Head of caudate nucleus (tissue), 42 donors: Measurements from ENCODE around the gene DERL3.

Source experiments
- DNase-seq, 42 donors: peaks; one replicate each; pipeline versions ENCODE4 v3.0.0 to v3.0.0-alpha.2; 2020 to 2021; ENCODE audit warnings: mixed read lengths in 7 of 42
- intact Hi-C: fragments of 100-400 bp; cut with DNase I; formaldehyde crosslinking; loops from one replicate; pipeline ENCODE4 v1.15.0; 2022

DERL3 gene

GRCh38 chr22:23849009-23850006 lies 10.5 kb upstream of the DERL3 start:
- DNase-seq: peak; percentile 69 to 95 (median 89)
- intact Hi-C loops: loop anchor here (5.0 kb wide), 2 partner anchors 82 to 307 kb away; partner anchors contain the start of gene CHCHD10

GRCh38 chr22:23847991-23848864 lies 9.4 kb upstream of the DERL3 start:
- intact Hi-C loops: loop anchor here (5.0 kb wide), 2 partner anchors 81 to 306 kb away; partner anchors contain the start of gene CHCHD10
- no peak for DNase-seq

- intact Hi-C loops: loop anchor here (5.0 kb wide), 2 partner anchors 80 to 305 kb away; partner anchors contain the start of gene CHCHD10
- DNase-seq: no peak
Measured at GRCh38 chr22:23847310-23847920, 8.6 kb upstream of the DERL3 start.

- no peak for DNase-seq
- intact Hi-C loops: loop anchor here (5.0 kb wide), 2 partner anchors 79 to 304 kb away; partner anchors contain the start of gene CHCHD10
Measured at GRCh38 chr22:23846081-23846469, 7.3 kb upstream of the DERL3 start.

- intact Hi-C loops: loop anchor here (5.0 kb wide), 2 partner anchors 78 to 303 kb away; partner anchors contain the start of gene CHCHD10
- DNase-seq: no peak
Measured at GRCh38 chr22:23845265-23846080, 6.7 kb upstream of the DERL3 start.

- intact Hi-C loops: loop anchor here (5.0 kb wide), 2 partner anchors 77 to 302 kb away; partner anchors contain the start of gene CHCHD10
- no peak for DNase-seq
Measured at GRCh38 chr22:23844739-23845202, 6.0 kb upstream of the DERL3 start.

DNA sequence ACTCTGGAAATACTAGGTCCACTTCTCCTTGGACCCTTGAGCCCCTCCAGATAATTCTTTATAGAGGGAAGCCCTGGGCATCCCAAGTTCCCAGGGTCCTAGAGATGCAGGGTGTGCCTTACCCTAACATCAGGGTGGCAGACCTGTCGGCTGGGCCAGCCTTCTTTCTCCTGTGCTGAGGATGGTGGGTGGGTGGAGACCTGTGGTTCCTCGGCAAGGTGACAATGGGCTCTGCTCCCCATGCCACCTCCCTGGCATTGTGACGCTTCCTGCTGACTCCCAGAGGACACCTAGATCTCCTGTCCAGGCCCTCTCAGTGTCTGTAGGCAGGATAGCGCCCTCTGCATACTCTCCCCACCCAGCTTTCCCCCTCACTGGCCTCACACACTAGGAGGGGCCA lies 3.8 kb upstream of the DERL3 start:
- no peak for DNase-seq
- intact Hi-C loops: no loop called here

DNA sequence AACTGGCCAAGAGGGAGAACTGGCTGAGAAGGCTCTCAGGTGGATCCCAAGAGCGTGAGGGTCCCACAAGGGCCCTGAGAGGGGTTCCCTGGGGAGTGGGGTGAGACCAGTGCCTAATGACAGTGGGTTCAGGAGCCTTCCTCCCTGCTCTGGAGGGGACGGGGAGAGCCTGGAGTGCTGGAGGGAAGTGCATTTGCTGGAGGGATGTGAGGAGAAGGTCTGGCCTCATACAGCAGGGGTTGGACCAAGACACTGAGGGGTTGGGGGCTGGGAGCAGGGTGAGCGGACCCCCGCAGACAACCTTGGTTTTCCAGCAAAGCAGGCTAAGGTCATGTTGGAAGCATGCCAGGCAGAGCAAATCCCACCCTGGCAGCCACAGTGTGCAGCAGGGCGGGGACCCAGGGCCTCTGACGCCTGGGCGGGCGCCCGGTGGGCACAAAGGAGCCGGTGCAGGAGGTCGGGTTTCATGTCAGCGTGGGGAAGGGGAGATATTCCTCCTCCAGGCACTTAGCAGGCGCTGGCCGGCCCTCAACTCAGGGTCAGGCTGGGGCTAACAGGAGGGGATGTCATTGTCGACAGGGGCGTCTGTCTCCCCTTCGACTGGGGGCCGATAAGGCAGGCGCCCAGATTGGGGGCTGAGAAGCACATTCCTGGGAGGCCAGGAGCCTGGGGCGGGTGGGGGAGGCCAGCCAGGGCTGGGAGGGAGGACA lies 3.1 kb upstream of the DERL3 start:
- DNase-seq: no peak
- intact Hi-C loops: no loop called here

GRCh38 chr22:23841292-23841691 lies 2.5 kb upstream of the DERL3 start:
- intact Hi-C loops: no loop called here
- DNase-seq: no peak

DNA sequence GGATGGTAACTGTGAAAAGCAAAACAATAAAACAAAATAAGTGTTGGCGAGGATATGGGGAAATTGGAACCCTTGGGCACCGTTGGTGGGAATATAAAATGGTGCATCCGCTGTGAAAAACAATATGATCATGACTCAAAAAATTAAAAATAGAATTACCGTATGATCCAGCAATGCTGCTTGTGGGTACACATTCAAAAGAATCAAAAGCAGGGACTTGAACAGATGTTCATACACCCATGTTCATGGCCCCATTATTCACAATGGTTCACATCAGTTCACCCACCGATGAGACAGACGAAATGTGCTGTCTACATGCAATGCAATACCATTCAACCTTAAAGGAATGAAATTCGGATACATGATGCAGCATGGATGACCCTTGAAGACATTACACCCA lies 1.2 kb upstream of the DERL3 start:
- intact Hi-C loops: no loop called here
- no peak for DNase-seq

GRCh38 chr22:23837911-23838680 lies 710 bp downstream of the DERL3 start:
- no peak for DNase-seq
- intact Hi-C loops: no loop called here

GRCh38 chr22:23837496-23837859 lies 1.3 kb downstream of the DERL3 start:
- DNase-seq: no peak
- intact Hi-C loops: no loop called here

DNA sequence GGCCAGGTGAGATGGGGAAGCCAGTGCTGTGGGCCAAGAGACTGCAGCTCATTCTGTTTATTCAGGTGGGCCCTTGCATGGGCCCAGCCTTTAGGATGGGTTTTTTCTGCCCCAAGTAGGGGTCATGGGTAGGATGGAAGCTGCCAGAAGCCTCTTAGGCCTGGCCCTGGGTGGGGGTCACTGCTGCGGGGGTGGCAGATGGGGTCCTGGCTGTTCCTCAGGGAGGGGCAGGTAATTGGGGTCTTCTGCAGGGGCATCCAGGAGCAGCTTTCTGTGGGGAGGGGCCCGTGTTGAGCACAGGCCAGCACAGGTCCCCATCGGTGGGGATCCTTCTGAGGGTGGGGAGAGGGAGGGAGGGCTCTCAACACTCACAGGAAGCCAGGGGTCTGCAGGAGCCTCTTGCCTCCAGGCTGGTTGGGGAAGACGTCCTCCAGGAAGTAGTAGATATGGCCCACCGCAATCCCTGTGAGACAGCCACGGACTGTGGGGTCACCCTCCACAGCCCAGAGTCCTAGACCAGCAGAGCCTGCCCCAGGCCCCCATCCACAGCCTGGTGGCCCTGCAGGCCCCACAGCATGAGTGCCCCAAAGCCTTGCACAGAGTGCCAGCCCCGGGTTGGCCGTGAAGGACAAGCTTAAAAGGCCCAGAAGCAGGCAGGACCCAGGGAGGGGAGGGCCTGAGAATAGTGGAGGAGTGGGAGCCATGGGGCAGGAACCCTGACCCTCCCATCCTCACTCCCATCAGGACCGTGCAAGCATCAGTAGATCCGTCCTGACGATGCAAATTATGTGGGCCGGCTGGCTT lies 1.9 kb downstream of the DERL3 start:
- intact Hi-C loops: no loop called here
- DNase-seq: no peak

DNA sequence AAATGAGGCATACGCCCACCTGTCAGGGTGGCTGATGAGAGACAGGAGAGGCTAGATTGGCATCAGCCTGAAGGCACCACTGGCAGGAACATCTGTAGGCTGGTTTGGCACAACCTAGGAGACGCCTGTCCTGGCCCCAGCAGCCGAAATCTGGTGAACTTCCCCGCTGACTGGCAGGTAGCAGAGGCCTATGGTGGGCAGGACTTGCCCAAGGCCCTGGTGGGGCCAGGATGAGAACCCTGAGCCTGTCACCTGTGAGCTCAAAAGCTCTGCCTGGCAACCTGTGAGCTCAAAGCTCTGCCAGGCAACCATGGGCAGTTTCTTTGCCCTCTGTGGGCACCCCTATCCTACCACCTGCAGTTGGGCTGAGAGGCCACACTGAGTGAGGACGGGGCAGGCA lies 2.5 kb downstream of the DERL3 start:
- intact Hi-C loops: no loop called here
- DNase-seq: no peak

DNA sequence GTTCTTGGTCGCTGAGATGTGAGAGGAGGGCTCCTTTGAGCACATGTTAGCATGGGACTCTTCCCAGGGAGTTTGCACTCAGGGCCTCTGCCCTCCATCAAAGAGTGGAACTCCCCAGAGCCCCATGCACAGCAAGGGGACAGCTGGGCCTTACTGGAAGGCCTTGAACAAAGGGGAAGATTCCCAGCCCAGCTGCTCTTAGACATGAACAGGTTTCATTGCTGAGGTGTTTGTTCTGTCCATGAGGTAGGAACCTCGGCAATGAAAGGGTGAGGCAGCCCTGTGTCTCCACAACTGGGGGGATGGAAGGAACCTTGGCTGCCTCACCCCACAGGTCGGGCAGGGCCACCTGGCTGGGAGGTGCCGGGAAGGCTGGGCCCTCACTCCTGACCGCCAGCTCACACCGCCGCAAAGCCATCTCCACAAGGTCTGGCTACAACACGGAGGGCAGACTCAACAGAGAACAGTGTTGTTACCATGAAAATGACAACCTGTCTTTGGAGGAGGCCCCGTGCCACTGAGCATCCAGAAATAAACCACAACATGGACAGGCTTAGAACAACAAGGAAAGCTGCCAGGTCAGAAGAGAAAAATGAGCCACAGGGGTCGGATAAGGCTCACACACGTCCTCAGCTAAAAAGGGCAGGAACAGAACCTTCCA lies 3.2 kb downstream of the DERL3 start:
- DNase-seq: no peak
- intact Hi-C loops: no loop called here
